H9 (cell line): ENCODE data around the gene SPINK1. TPM values are rescaled to one million over a fixed set of nuclear protein-coding genes. Genes with fewer than 3 reads are reported as not detected.

ENCODE experiments used
- DNase-seq: peaks from one replicate; pipeline ENCODE4 v3.0.0-alpha.2; 2017
- H2AFZ ChIP-seq: one replicate; pipeline ENCODE4 v1.6.1; 2013; ENCODE audit warnings: mild to moderate bottlenecking, low read length, control low read depth, moderate library complexity
- H2AK5ac ChIP-seq: 2 replicates; pipeline ENCODE4 v1.6.1; 2013; ENCODE audit warnings: low read length, control low read depth, mixed read lengths; ENCODE audit not compliant: insufficient read length
- H2BK120ac ChIP-seq: one replicate; pipeline ENCODE4 v1.6.1; 2013; ENCODE audit warnings: low read depth, mild to moderate bottlenecking, low read length, control low read depth, inconsistent platforms; ENCODE audit not compliant: poor library complexity, severe bottlenecking
- H2BK12ac ChIP-seq: 2 replicates; pipeline ENCODE4 v1.6.1; 2013; ENCODE audit warnings: low read length, control low read depth, mixed read lengths, low read depth; ENCODE audit not compliant: insufficient read length
- H2BK15ac ChIP-seq: 2 replicates; pipeline ENCODE4 v1.6.1; 2013; ENCODE audit warnings: low read depth, low read length, control low read depth
- H2BK20ac ChIP-seq: one replicate; pipeline ENCODE4 v1.6.1; 2013; ENCODE audit warnings: low read depth, mild to moderate bottlenecking, low read length, control low read depth, inconsistent platforms; ENCODE audit not compliant: poor library complexity, severe bottlenecking
- H2BK5ac ChIP-seq: 2 replicates; pipeline ENCODE4 v1.6.1; 2013; ENCODE audit warnings: low read length, control low read depth, mixed read lengths; ENCODE audit not compliant: insufficient read length
- H3K14ac ChIP-seq: 2 replicates; pipeline ENCODE4 v1.6.1; 2013; ENCODE audit warnings: low read length, control low read depth; ENCODE audit not compliant: insufficient read depth
- H3K18ac ChIP-seq: 2 replicates; pipeline ENCODE4 v1.6.1; 2013; ENCODE audit warnings: low read depth, mild to moderate bottlenecking, mixed read lengths, low read length, control low read depth; ENCODE audit not compliant: insufficient read length
- H3K23ac ChIP-seq: 2 replicates; pipeline ENCODE4 v1.6.1; 2013; ENCODE audit warnings: low read length, control low read depth, mixed read lengths, low read depth; ENCODE audit not compliant: insufficient read length
- H3K23me2 ChIP-seq: 2 replicates; pipeline ENCODE4 v1.6.1; 2013; ENCODE audit warnings: low read depth, mild to moderate bottlenecking, mixed read lengths, low read length, control low read depth; ENCODE audit not compliant: insufficient read length, poor library complexity, severe bottlenecking
- H3K27ac ChIP-seq: 2 replicates; pipeline ENCODE4 v1.5.1; 2013; ENCODE audit warnings: low read length, control low read depth, mixed read lengths, low read depth; ENCODE audit not compliant: insufficient read length
- H3K27me3 ChIP-seq: 2 replicates; pipeline ENCODE4 v1.6.1; 2013; ENCODE audit warnings: low read length, control low read depth, inconsistent platforms; ENCODE audit not compliant: insufficient read depth
- H3K4ac ChIP-seq: 2 replicates; pipeline ENCODE4 v1.6.1; 2013; ENCODE audit warnings: low read depth, mild to moderate bottlenecking, control low read depth, inconsistent platforms, low read length, moderate library complexity
- H3K4me1 ChIP-seq: 2 replicates; pipeline ENCODE4 v1.6.1; 2013; ENCODE audit warnings: low read length, control low read depth, inconsistent platforms; ENCODE audit not compliant: insufficient read depth
- H3K4me2 ChIP-seq: 2 replicates; pipeline ENCODE4 v1.6.1; 2013; ENCODE audit warnings: low read length, control low read depth, mixed read lengths; ENCODE audit not compliant: insufficient read length, insufficient read depth
- H3K56ac ChIP-seq: 2 replicates; pipeline ENCODE4 v1.6.1; 2013; ENCODE audit warnings: low read depth, mild to moderate bottlenecking, mixed read lengths, low read length, control low read depth; ENCODE audit not compliant: insufficient read length
- H3K79me1 ChIP-seq: 2 replicates; pipeline ENCODE4 v1.6.1; 2013; ENCODE audit warnings: low read depth, mild to moderate bottlenecking, moderate library complexity, low read length, control low read depth, inconsistent platforms; ENCODE audit not compliant: insufficient read depth, poor library complexity, severe bottlenecking
- H3K79me2 ChIP-seq: 2 replicates; pipeline ENCODE4 v1.6.1; 2013; ENCODE audit warnings: low read length, control low read depth, inconsistent platforms; ENCODE audit not compliant: insufficient read depth
- H3K9ac ChIP-seq: 2 replicates; pipeline ENCODE4 v1.6.1; 2013; ENCODE audit warnings: low read length, control low read depth, mixed read lengths; ENCODE audit not compliant: insufficient read length; ENCODE audit errors: extremely low read depth
- H3K9me3 ChIP-seq: one replicate; pipeline ENCODE4 v1.6.1; 2013; ENCODE audit warnings: low read depth, low read length, inconsistent platforms; ENCODE audit not compliant: control insufficient read depth
- H3T11ph ChIP-seq: one replicate; pipeline ENCODE4 v1.6.1; 2013; ENCODE audit warnings: mild to moderate bottlenecking, low read length, control low read depth, inconsistent platforms
- H4K20me1 ChIP-seq: one replicate; pipeline ENCODE4 v1.6.1; 2013; ENCODE audit not compliant: control insufficient read depth, insufficient read length, insufficient read depth
- H4K5ac ChIP-seq: 2 replicates; pipeline ENCODE4 v1.6.1; 2013; ENCODE audit warnings: low read depth, mild to moderate bottlenecking, mixed read lengths, low read length, control low read depth; ENCODE audit not compliant: insufficient read length
- H4K8ac ChIP-seq: replicated peaks from 2 replicates; pipeline ENCODE4 v1.6.1; 2013; ENCODE audit warnings: low read length, control low read depth, mixed read lengths, low read depth; ENCODE audit not compliant: insufficient read length
- H4K91ac ChIP-seq: 2 replicates; pipeline ENCODE4 v1.6.1; 2013; ENCODE audit warnings: low read depth, mild to moderate bottlenecking, moderate library complexity, mixed read lengths, low read length, control low read depth; ENCODE audit not compliant: insufficient read length
- H3K27ac Mint-ChIP-seq, 3 experiments: 2 replicates in 2 of 3; 3 replicates in 1 of 3; pipeline ENCODE4 v1.8.0; 2020 to 2021; ENCODE audit warnings: mixed read lengths in 3 of 3, mild to moderate bottlenecking in 1 of 3, moderate library complexity in 1 of 3
- H3K27me3 Mint-ChIP-seq: 2 replicates; pipeline ENCODE4 v1.8.0; 2021; ENCODE audit warnings: low read depth, mild to moderate bottlenecking, moderate library complexity, mixed read lengths
- H3K36me3 Mint-ChIP-seq, 3 experiments: 2 replicates in 2 of 3; 3 replicates in 1 of 3; pipeline ENCODE4 v1.8.0; 2020 to 2021; ENCODE audit warnings: low read depth in 3 of 3, mixed read lengths in 3 of 3; ENCODE audit not compliant: insufficient read depth in 1 of 3
- H3K4me1 Mint-ChIP-seq, 2 experiments: 2 replicates each; pipeline ENCODE4 v1.8.0; 2020; ENCODE audit warnings: mixed read lengths in 2 of 2
- H3K4me3 Mint-ChIP-seq, 2 experiments: 2 replicates in 1 of 2; 3 replicates in 1 of 2; pipeline ENCODE4 v1.8.0; 2020 to 2021; ENCODE audit warnings: mild to moderate bottlenecking in 2 of 2, mixed read lengths in 2 of 2, moderate library complexity in 1 of 2
- H3K9me3 Mint-ChIP-seq, 2 experiments: 2 replicates in 1 of 2; 3 replicates in 1 of 2; pipeline ENCODE4 v1.8.0; 2020; ENCODE audit warnings: mild to moderate bottlenecking in 2 of 2, mixed read lengths in 2 of 2, moderate library complexity in 1 of 2
- CTCF ChIP-seq: fragments of 200-600 bp; sonication (generic); conservative IDR thresholded peaks from 3 replicates; pipeline ENCODE4 v1.8.0; 2021; ENCODE audit warnings: antibody characterized with exemption, mild to moderate bottlenecking
- WGBS: extraction: QIAGEN DNeasy Blood & Tissue Kit; methylation state at CpG from one replicate; pipeline ENCODE4 v1.1.7; 2013; ENCODE audit warnings: missing lambda C conversion rate, low lambda C conversion rate, mixed read lengths; ENCODE audit not compliant: insufficient read length; ENCODE audit errors: extremely low coverage; 5-methylcytosine and 5-hydroxymethylcytosine counted together
- total RNA-seq: library from RNA; stranded (reverse); gene quantifications from 2 replicates; pipeline ENCODE4 v1.2.1, GENCODE V29; 2021

The SPINK1 gene
- total RNA-seq, 1 experiment from 2014 or later: 3.1 TPM

GRCh38 chr5:147784146-147784987 lies 47.1 kb downstream of the SPINK1 start:
- H2BK15ac ChIP-seq: no peak overlapping the region

More at GRCh38 chr5:147784146-147784987, 47.1 kb downstream of the SPINK1 start:
- H4K91ac ChIP-seq: no peak overlapping the region
- H3T11ph ChIP-seq: no peak overlapping the region
- Mint-ChIP-seq H3K36me3 (no peaks in the 10 kb centered on the region), H3K4me3 (no peak overlapping the region), H3K9me3 (no peaks in the 10 kb centered on the region), H3K27ac (no peak overlapping the region), H3K4me1 (peaks cover 30 to 33% of the 10 kb centered on the region in 2 experiments), H3K27me3 (no peaks in the 10 kb centered on the region)
- no peak overlapping the region for H3K14ac ChIP-seq
- H2AFZ ChIP-seq: no peak overlapping the region
- no peak overlapping the region for H2BK5ac ChIP-seq
- H3K27ac ChIP-seq: no peak overlapping the region
- H4K5ac ChIP-seq: no peak overlapping the region
- no peak overlapping the region for H3K9ac ChIP-seq
- no peaks in the 10 kb centered on the region for H3K27me3 ChIP-seq
- H3K18ac ChIP-seq: no peak overlapping the region
- H2BK12ac ChIP-seq: no peak overlapping the region
- H3K4me2 ChIP-seq: no peak overlapping the region
- no peaks in the 10 kb centered on the region for H3K79me1 ChIP-seq
- DNase-seq: no peak
- H2BK120ac ChIP-seq: no peak overlapping the region
- TF ChIP-seq CTCF: no peak
- WGBS: no CpG with 5 or more reads among the region's 8 CpGs
- H3K56ac ChIP-seq: no peak overlapping the region
- no peak overlapping the region for H2AK5ac ChIP-seq
- H3K4ac ChIP-seq: no peak overlapping the region
- peaks cover 8% of the 10 kb centered on the region for H3K23me2 ChIP-seq
- no peak overlapping the region for H4K8ac ChIP-seq
- no peaks in the 10 kb centered on the region for H3K9me3 ChIP-seq
- H3K23ac ChIP-seq: no peak overlapping the region
- peaks cover 2% of the 10 kb centered on the region for H4K20me1 ChIP-seq
- H3K79me2 ChIP-seq: peaks cover 2% of the 10 kb centered on the region; the same call in 1 of the 2 replicates
- H3K4me1 ChIP-seq: no peaks in the 10 kb centered on the region
- H2BK20ac ChIP-seq: no peak overlapping the region
